ENCODE results near the gene KLHL17.
A peak's percentile ranks its signal among the peaks of the same experiment; 100 is the strongest.
"Not testable (repeated sequence)": the region's sequence is repeated elsewhere in the genome, so short reads cannot be mapped to it uniquely, and the experiment has no call there.

The KLHL17 gene

GRCh38 chr1:981955-982558 is 21.7 kb downstream of the KLHL17 start, which contains the start of gene PERM1:
Gene PERM1 (minus strand): TSS chr1:982093. CDS start chr1:981029, 1,064 bp downstream.
- TF ChIP-seq CTCF (conservative IDR thresholded peaks at IDR 0.05; ENCODE audit: control insufficient read depth, insufficient read depth, low read depth, low read length): no peak
- no peak within 1 kb of the TSS for H3K4me3 ChIP-seq (ENCODE audit: control insufficient read depth, low read depth, low read length)
- DNase-seq (ENCODE audit: low read depth): no peak

- DNase-seq (ENCODE audit: low read depth): no peak
- no peak overlapping the region for H3K4me3 ChIP-seq (ENCODE audit: control insufficient read depth, low read depth, low read length)
- no peak for TF ChIP-seq CTCF (conservative IDR thresholded peaks at IDR 0.05; ENCODE audit: control insufficient read depth, insufficient read depth, low read depth, low read length)
Observed at GRCh38 chr1:982765-983436, 22.5 kb downstream of the KLHL17 start.

DNA sequence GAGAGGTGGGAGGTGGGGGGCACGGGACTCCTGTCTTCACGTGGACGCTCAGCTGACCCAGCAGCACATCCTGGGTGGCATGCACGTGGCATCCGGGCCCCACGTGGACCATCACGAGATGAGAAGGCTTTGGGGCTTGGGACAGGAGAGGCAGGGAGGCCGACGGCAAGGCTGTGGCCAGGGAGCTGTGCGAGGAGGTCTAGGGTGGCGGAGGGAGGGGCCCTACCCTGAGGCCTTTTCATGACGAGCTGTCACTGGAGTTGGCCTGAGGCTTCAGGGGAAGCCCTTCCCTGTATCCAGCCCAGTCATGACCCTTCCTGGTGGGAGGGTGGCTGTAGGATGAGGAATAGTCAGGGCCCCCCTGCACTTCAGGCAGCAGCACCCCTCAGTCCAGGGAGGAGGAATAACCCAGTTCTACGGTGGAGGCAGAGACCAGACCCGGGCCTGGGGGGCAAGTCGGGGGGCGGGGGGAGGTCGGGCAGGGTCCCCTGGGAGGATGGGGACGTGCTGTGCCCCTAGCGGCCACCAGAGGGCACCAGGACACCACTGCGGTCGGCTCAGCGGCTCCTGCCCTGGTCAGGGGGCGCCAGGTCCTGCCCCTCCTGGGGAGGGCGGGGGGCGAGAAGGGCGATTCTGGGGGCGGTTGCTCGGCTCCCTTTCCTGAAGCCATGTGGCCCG is 23.6 kb downstream of the KLHL17 start:
- peak; percentile 65 for TF ChIP-seq CTCF (conservative IDR thresholded peaks at IDR 0.05; ENCODE audit: control insufficient read depth, insufficient read depth, low read depth, low read length)
- H3K4me3 ChIP-seq (ENCODE audit: control insufficient read depth, low read depth, low read length): no peak overlapping the region
- DNase-seq (ENCODE audit: low read depth): no peak

DNA sequence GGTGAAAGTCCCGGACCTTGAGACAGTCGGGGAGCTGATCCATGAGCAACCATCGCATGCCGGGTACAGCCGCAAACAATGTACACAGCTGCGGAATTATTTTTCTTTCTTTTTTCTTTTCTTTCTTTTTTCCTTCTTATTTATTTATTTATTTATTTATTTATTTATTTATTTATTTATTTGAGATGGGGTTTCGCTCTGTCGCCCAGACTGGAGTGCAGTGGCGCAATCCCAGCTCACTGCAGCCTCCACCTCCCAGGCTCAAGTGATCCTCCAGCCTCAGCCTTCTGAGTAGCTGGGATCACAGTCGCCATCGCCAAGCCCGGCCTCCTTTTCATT is 24.1 kb downstream of the KLHL17 start:
- TF ChIP-seq CTCF (conservative IDR thresholded peaks at IDR 0.05; ENCODE audit: control insufficient read depth, insufficient read depth, low read depth, low read length): no peak
- no peak for DNase-seq (ENCODE audit: low read depth)
- no peak overlapping the region for H3K4me3 ChIP-seq (ENCODE audit: control insufficient read depth, low read depth, low read length)

GRCh38 chr1:985126-985525 is 24.7 kb downstream of the KLHL17 start:
- no peak for DNase-seq (ENCODE audit: low read depth)
- no peak for TF ChIP-seq CTCF (conservative IDR thresholded peaks at IDR 0.05; ENCODE audit: control insufficient read depth, insufficient read depth, low read depth, low read length)
- no peak overlapping the region for H3K4me3 ChIP-seq (ENCODE audit: control insufficient read depth, low read depth, low read length)

GRCh38 chr1:988061-988460 is 27.7 kb downstream of the KLHL17 start:
- H3K4me3 ChIP-seq (ENCODE audit: control insufficient read depth, low read depth, low read length); DNase-seq (ENCODE audit: low read depth): not testable (repeated sequence)

DNA sequence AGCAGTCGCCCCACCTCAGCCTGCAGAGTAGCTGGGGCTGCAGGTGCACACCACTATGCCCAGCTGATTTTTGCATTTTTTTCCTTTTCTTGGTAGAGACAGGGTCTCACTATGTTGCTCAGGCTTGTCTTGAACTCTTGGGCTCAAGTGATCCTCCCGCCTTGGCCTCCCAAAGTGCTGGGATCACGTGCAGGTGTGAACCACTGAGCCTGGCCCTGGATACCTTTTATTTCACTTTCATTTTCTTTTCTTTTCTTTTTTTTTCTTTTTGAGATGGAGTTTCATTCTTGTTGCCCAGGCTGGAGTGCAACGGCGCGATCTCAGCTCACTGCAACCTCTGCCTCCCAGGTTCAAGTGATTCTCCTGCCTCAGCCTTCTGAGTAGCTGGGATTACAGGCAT is 30.9 kb downstream of the KLHL17 start:
- not testable (repeated sequence) for DNase-seq (ENCODE audit: low read depth); H3K4me3 ChIP-seq (ENCODE audit: control insufficient read depth, low read depth, low read length)

Data from fibroblast of mammary gland (primary cell).